K562 (cell line): ENCODE measurements around the gene FAM149A.

ENCODE experiments used
- ATF4 ChIP-seq: fragments of 450-650 bp; formaldehyde crosslinking; IDR thresholded peaks from 2 replicates; pipeline ENCODE4 v1.4.0; 2022; ENCODE audit warnings: mild to moderate bottlenecking, moderate library complexity
- CTCF ChIP-seq, 3 experiments: IDR thresholded peaks in 2 of 3; conservative IDR thresholded peaks in 1 of 3; 2 replicates each; pipeline ENCODE4 v1.5.1; 2011 to 2012; ENCODE audit warnings: low read length in 3 of 3, mild to moderate bottlenecking in 3 of 3, control low read depth in 2 of 3, improper control_type of control experiment in 1 of 3, inconsistent platforms in 1 of 3, low read depth in 1 of 3, mixed read lengths in 1 of 3, moderate library complexity in 1 of 3; ENCODE audit not compliant: insufficient read depth in 2 of 3
- FOXA1 ChIP-seq: fragments of 450-650 bp; IDR thresholded peaks from 2 replicates; pipeline ENCODE4 v1.6.1; 2016; ENCODE audit warnings: mild to moderate bottlenecking, borderline replicate concordance
- HNRNPH1 ChIP-seq: fragments of 200-400 bp; formaldehyde crosslinking; optimal IDR thresholded peaks from 2 replicates; pipeline ENCODE3; 2017; ENCODE audit warnings: low read depth, mild to moderate bottlenecking, low read length, moderate library complexity
- ZBTB43 ChIP-seq: sonication (generic); formaldehyde crosslinking; IDR thresholded peaks from 2 replicates; pipeline ENCODE4 v1.8.0; 2023; ENCODE audit warnings: mild to moderate bottlenecking, missing genetic modification reagents

- TF ChIP-seq HNRNPH1 (no peak), CTCF (IDR thresholded peaks at IDR 0.05 in 2 of 3, conservative IDR thresholded peaks at IDR 0.05 in 1 of 3; ENCODE audit: insufficient read depth in 2 of 3, low read depth in 1 of 3, low read length in 3 of 3) (no peak), ZBTB43 (CRISPR knock-in tag) (no peak), ATF4 (no peak), FOXA1 (no peak)
Observed at GRCh38 chr4:186082221-186082620, 22.3 kb upstream of the FAM149A start.
